Peyer's patch (tissue), 4 donors: ENCODE data around the gene EFNA2.

Experiments used
- POLR2A ChIP-seq, 2 donors: fragments of 450-650 bp; IDR thresholded peaks; one replicate each; pipeline ENCODE4 v1.5.1; 2017; ENCODE audit warnings: antibody characterized with exemption in 2 of 2, mild to moderate bottlenecking in 2 of 2, moderate library complexity in 2 of 2
- TF ChIP-seq, protein P1 (sequence below), 6 experiments: fragments of 450-650 bp in 4 of 6; fragments of 200-600 bp in 2 of 6; sonication (generic) in 1 of 6; IDR thresholded peaks; one replicate each; pipeline ENCODE4 v1.5.1; 2017 to 2019; ENCODE audit warnings: antibody characterized with exemption in 6 of 6, mild to moderate bottlenecking in 3 of 6, moderate library complexity in 1 of 6

GRCh38 chr19:1258163-1258492 lies 27.5 kb upstream of the EFNA2 start:
- TF ChIP-seq POLR2A (IDR thresholded peaks at IDR 0.05): no peak
- TF ChIP-seq, protein P1, sequence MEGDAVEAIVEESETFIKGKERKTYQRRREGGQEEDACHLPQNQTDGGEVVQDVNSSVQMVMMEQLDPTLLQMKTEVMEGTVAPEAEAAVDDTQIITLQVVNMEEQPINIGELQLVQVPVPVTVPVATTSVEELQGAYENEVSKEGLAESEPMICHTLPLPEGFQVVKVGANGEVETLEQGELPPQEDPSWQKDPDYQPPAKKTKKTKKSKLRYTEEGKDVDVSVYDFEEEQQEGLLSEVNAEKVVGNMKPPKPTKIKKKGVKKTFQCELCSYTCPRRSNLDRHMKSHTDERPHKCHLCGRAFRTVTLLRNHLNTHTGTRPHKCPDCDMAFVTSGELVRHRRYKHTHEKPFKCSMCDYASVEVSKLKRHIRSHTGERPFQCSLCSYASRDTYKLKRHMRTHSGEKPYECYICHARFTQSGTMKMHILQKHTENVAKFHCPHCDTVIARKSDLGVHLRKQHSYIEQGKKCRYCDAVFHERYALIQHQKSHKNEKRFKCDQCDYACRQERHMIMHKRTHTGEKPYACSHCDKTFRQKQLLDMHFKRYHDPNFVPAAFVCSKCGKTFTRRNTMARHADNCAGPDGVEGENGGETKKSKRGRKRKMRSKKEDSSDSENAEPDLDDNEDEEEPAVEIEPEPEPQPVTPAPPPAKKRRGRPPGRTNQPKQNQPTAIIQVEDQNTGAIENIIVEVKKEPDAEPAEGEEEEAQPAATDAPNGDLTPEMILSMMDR (IDR thresholded peaks at IDR 0.05): no peak
